LNCaP clone FGC (cell line): ENCODE data around the gene CDC42EP3.

Experiments used
- DNase-seq: peaks from one replicate; pipeline ENCODE4 v3.0.0-alpha.2; 2011; ENCODE audit warnings: low read depth
- H3K4me3 ChIP-seq: 2 replicates; pipeline ENCODE4 v1.5.1; 2011; ENCODE audit warnings: mild to moderate bottlenecking, low read depth, low read length, control low read depth
- CTCF ChIP-seq: IDR thresholded peaks from 2 replicates; pipeline ENCODE4 v1.5.1; 2012; ENCODE audit warnings: mild to moderate bottlenecking; ENCODE audit not compliant: control insufficient read depth, insufficient read depth; ENCODE audit errors: extremely low read depth

CDC42EP3 gene

GRCh38 chr2:37711308-37711731 is 39.9 kb upstream of the CDC42EP3 start:
- DNase-seq = no peak
- no peak for TF ChIP-seq CTCF
- no peak overlapping the region for H3K4me3 ChIP-seq

- DNase-seq = no peak
- no peak overlapping the region for H3K4me3 ChIP-seq
- no peak for TF ChIP-seq CTCF
These were observed 37.7 kb upstream of the CDC42EP3 start for GRCh38 chr2:37709111-37709510.

- TF ChIP-seq CTCF = no peak
- no peak overlapping the region for H3K4me3 ChIP-seq
- DNase-seq = no peak
These were observed 36.7 kb upstream of the CDC42EP3 start for GRCh38 chr2:37708146-37708545.

GRCh38 chr2:37707393-37707792 is 36.0 kb upstream of the CDC42EP3 start:
- H3K4me3 ChIP-seq = no peak overlapping the region
- DNase-seq = no peak
- no peak for TF ChIP-seq CTCF

GRCh38 chr2:37706334-37707183 is 35.1 kb upstream of the CDC42EP3 start:
- no peak overlapping the region for H3K4me3 ChIP-seq
- DNase-seq = no peak
- TF ChIP-seq CTCF = no peak

- H3K4me3 ChIP-seq = no peak overlapping the region
- TF ChIP-seq CTCF = no peak
- DNase-seq = no peak
These were observed 33.7 kb upstream of the CDC42EP3 start for GRCh38 chr2:37705191-37705590.

- no peak for TF ChIP-seq CTCF
- no peak overlapping the region for H3K4me3 ChIP-seq
- DNase-seq = no peak
These were observed 27.6 kb upstream of the CDC42EP3 start for GRCh38 chr2:37698931-37699481.
